Chondrocyte (in vitro differentiated cells): ENCODE measurements around the gene NR2E1. TPM values are rescaled to one million over a fixed set of nuclear protein-coding genes. Genes with fewer than 3 reads are reported as not detected.

Experiments
- DNase-seq: peaks from one replicate; pipeline ENCODE4 v3.0.0; 2021; ENCODE audit warnings: mixed read lengths, low spot score
- H3K27ac Mint-ChIP-seq: one replicate; pipeline ENCODE4 v1.8.0; 2021; ENCODE audit warnings: mild to moderate bottlenecking, moderate library complexity, mixed read lengths; ENCODE audit not compliant: unreplicated experiment
- H3K27me3 Mint-ChIP-seq: 2 replicates; pipeline ENCODE4 v1.8.0; 2021; ENCODE audit warnings: low read depth, mixed read lengths
- H3K36me3 Mint-ChIP-seq: 2 replicates; pipeline ENCODE4 v1.8.0; 2021; ENCODE audit warnings: low read depth, mixed read lengths
- H3K4me1 Mint-ChIP-seq: 2 replicates; pipeline ENCODE4 v1.8.0; 2021; ENCODE audit warnings: low read depth, mild to moderate bottlenecking, mixed read lengths
- H3K4me3 Mint-ChIP-seq: one replicate; pipeline ENCODE4 v1.8.0; 2021; ENCODE audit warnings: mild to moderate bottlenecking, moderate library complexity, mixed read lengths; ENCODE audit not compliant: unreplicated experiment
- H3K9me3 Mint-ChIP-seq: 2 replicates; pipeline ENCODE4 v1.8.0; 2021; ENCODE audit warnings: low read depth, mixed read lengths
- total RNA-seq: library from RNA; stranded (reverse); gene quantifications from 3 replicates; pipeline ENCODE4 v1.2.1, GENCODE V29; 2021
- TF ChIP-seq, protein P1 (sequence below): fragments of 200-600 bp; sonication (generic); IDR thresholded peaks from 2 replicates; pipeline ENCODE4 v1.5.0; 2021; ENCODE audit warnings: antibody characterized with exemption, mild to moderate bottlenecking, moderate library complexity

NR2E1 gene
- total RNA-seq, 1 donor from 2014 or later: not detected

- H3K27me3 Mint-ChIP-seq: no peaks in the 10 kb centered on the region
- no peak overlapping the region for H3K4me3 Mint-ChIP-seq
- H3K4me1 Mint-ChIP-seq: peaks cover 19% of the 10 kb centered on the region
- peaks cover 9% of the 10 kb centered on the region for H3K36me3 Mint-ChIP-seq
- no peak for DNase-seq
- no peak overlapping the region for H3K27ac Mint-ChIP-seq
- TF ChIP-seq, protein P1, sequence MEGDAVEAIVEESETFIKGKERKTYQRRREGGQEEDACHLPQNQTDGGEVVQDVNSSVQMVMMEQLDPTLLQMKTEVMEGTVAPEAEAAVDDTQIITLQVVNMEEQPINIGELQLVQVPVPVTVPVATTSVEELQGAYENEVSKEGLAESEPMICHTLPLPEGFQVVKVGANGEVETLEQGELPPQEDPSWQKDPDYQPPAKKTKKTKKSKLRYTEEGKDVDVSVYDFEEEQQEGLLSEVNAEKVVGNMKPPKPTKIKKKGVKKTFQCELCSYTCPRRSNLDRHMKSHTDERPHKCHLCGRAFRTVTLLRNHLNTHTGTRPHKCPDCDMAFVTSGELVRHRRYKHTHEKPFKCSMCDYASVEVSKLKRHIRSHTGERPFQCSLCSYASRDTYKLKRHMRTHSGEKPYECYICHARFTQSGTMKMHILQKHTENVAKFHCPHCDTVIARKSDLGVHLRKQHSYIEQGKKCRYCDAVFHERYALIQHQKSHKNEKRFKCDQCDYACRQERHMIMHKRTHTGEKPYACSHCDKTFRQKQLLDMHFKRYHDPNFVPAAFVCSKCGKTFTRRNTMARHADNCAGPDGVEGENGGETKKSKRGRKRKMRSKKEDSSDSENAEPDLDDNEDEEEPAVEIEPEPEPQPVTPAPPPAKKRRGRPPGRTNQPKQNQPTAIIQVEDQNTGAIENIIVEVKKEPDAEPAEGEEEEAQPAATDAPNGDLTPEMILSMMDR: no peak
- no peaks in the 10 kb centered on the region for H3K9me3 Mint-ChIP-seq
Observed at GRCh38 chr6:108235127-108235526, 69.3 kb downstream of the NR2E1 start.

DNA sequence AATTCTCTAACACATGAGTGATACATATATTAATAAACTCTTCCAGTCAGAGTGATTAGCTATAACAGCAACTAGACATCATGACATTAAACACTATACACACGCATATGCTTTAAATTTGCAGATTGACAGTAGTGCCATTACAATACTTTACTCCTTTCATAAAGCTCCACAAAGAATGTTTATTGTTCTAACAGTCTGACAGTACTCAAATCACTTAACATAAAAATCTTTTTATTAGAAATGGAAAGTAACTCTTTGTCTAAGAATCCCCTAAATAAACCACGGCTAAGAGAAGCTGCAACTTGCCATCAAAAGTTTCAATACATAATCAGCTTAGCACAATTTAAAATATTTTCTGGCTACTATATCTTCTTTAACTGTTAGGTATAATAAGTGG is 71.0 kb downstream of the NR2E1 start:
- no peak for DNase-seq
- Mint-ChIP-seq H3K27me3 (no peaks in the 10 kb centered on the region), H3K27ac (no peak overlapping the region), H3K9me3 (peaks cover 3% of the 10 kb centered on the region), H3K36me3 (peaks cover 10% of the 10 kb centered on the region), H3K4me3 (no peak overlapping the region), H3K4me1 (peaks cover 9% of the 10 kb centered on the region)
- TF ChIP-seq, protein P1: no peak

DNA sequence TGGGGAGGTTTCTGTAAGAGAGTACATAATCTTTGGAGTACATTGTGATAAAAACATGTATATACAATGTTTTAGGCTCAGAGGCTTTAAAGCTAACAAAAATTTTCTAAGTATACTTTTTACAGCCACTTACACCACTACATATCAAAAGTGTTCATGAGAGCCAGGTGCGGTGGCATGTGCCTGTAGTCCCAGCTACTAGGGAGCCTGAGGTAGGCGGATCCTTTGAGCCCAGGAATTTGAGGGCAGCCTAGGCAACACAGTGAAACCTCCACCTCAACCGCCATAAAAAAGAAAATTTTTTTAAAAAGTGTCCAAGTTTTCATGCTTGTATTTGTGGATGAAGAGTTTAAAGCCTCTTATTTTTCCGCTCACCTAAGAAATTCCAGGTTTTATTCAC is 72.5 kb downstream of the NR2E1 start:
- H3K27ac Mint-ChIP-seq: no peak overlapping the region
- H3K4me3 Mint-ChIP-seq: no peak overlapping the region
- peaks cover 13% of the 10 kb centered on the region for H3K9me3 Mint-ChIP-seq
- DNase-seq: no peak
- H3K4me1 Mint-ChIP-seq: no peaks in the 10 kb centered on the region
- TF ChIP-seq, protein P1: no peak
- peaks cover 20% of the 10 kb centered on the region for H3K36me3 Mint-ChIP-seq
- H3K27me3 Mint-ChIP-seq: no peaks in the 10 kb centered on the region

Other genes with a start within 250 kb of the NR2E1 start
- 155 to 166 TPM (median 160 TPM) in 3 replicates for gene SEC63, start 207.8 kb upstream of the NR2E1 start, total RNA-seq
- gene OSTM1, start 91.3 kb upstream of the NR2E1 start, total RNA-seq: 76.8 to 90.4 TPM (median 89.0 TPM) in 3 replicates
- gene SNX3, start 95.0 kb downstream of the NR2E1 start, total RNA-seq: 172 to 178 TPM (median 173 TPM) in 3 replicates
- 5.9 to 9.0 TPM (median 8.1 TPM) in 3 replicates for gene AFG1L, start 129.0 kb downstream of the NR2E1 start, total RNA-seq